ENCODE measurements around the gene PGA5.

Gene PGA5

GRCh38 chr11:61266602-61267001 is 25.6 kb downstream of the PGA5 start:
- in situ Hi-C loops (cut with HindIII; ENCODE audit: low sequenced_read_pairs) = no loop called here
- no peak overlapping the region for H3K4me3 ChIP-seq (ENCODE audit: low read depth, low read length)
- no peak for TF ChIP-seq CTCF (IDR thresholded peaks at IDR 0.05; ENCODE audit: low read depth, low read length)
- DNase-seq (ENCODE audit: low read depth, low spot score) = no peak

- TF ChIP-seq CTCF (IDR thresholded peaks at IDR 0.05; ENCODE audit: low read depth, low read length) = no peak
- no peak for DNase-seq (ENCODE audit: low read depth, low spot score)
- in situ Hi-C loops (cut with HindIII; ENCODE audit: low sequenced_read_pairs) = no loop called here
- H3K4me3 ChIP-seq (ENCODE audit: low read depth, low read length) = no peak overlapping the region
Observed at GRCh38 chr11:61267437-61267841, 26.5 kb downstream of the PGA5 start.

GRCh38 chr11:61268588-61269250 is 27.7 kb downstream of the PGA5 start:
- in situ Hi-C loops (cut with HindIII; ENCODE audit: low sequenced_read_pairs) = no loop called here
- no peak for TF ChIP-seq CTCF (IDR thresholded peaks at IDR 0.05; ENCODE audit: low read depth, low read length)

GRCh38 chr11:61270354-61271076 is 29.5 kb downstream of the PGA5 start:
- in situ Hi-C loops (cut with HindIII; ENCODE audit: low sequenced_read_pairs) = no loop called here
- no peak for TF ChIP-seq CTCF (IDR thresholded peaks at IDR 0.05; ENCODE audit: low read depth, low read length)
- no peak for DNase-seq (ENCODE audit: low read depth, low spot score)
- no peak overlapping the region for H3K4me3 ChIP-seq (ENCODE audit: low read depth, low read length)

More at GRCh38 chr11:61268588-61269250, 27.7 kb downstream of the PGA5 start:
- no peak for DNase-seq (ENCODE audit: low read depth, low spot score)
- no peak overlapping the region for H3K4me3 ChIP-seq (ENCODE audit: low read depth, low read length)

- no peak overlapping the region for H3K4me3 ChIP-seq (ENCODE audit: low read depth, low read length)
- in situ Hi-C loops (cut with HindIII; ENCODE audit: low sequenced_read_pairs) = no loop called here
- TF ChIP-seq CTCF (IDR thresholded peaks at IDR 0.05; ENCODE audit: low read depth, low read length) = no peak
- DNase-seq (ENCODE audit: low read depth, low spot score) = no peak
Observed at GRCh38 chr11:61272731-61273130, 31.8 kb downstream of the PGA5 start.

GRCh38 chr11:61273178-61274078 is 32.5 kb downstream of the PGA5 start:
- H3K4me3 ChIP-seq (ENCODE audit: low read depth, low read length) = no peak overlapping the region
- no peak for DNase-seq (ENCODE audit: low read depth, low spot score)
- no peak for TF ChIP-seq CTCF (IDR thresholded peaks at IDR 0.05; ENCODE audit: low read depth, low read length)
- in situ Hi-C loops (cut with HindIII; ENCODE audit: low sequenced_read_pairs) = no loop called here
